Activated CD4-positive, alpha-beta T cell treated with anti-CD3 and anti-CD28 coated beads for 36 hours (primary cell): ENCODE measurements around the gene SLC16A1. TPM values are rescaled to one million over a fixed set of nuclear protein-coding genes. Genes with fewer than 3 reads are reported as not detected.

ENCODE experiments used
- ATAC-seq: fragments of 200-7000 bp; cut with Tn5 transposase; one replicate; pipeline ENCODE4 v1.10.0; 2021; ENCODE audit warnings: mild to moderate bottlenecking, moderate library complexity
- CTCF ChIA-PET: fragments of 350-600 bp; sonication (Branson Sonifier 250); formaldehyde crosslinking; loops from one replicate; lab custom pipeline; 2021; ENCODE audit warnings: antibody characterized with exemption; lab: Charles Lee
- POLR2A ChIA-PET: fragments of 350-600 bp; sonication (Branson Sonifier 250); formaldehyde crosslinking; loops from one replicate; lab custom pipeline; 2021; ENCODE audit warnings: antibody characterized with exemption, inconsistent platforms; lab: Charles Lee
- DNase-seq: peaks from one replicate; pipeline ENCODE4 v3.0.0-alpha.2; 2020
- H3K27ac Mint-ChIP-seq: one replicate; pipeline ENCODE4 v1.8.0; 2021; ENCODE audit warnings: mixed read lengths
- H3K27me3 Mint-ChIP-seq: one replicate; pipeline ENCODE4 v1.8.0; 2021; ENCODE audit warnings: mixed read lengths
- H3K36me3 Mint-ChIP-seq: one replicate; pipeline ENCODE4 v1.8.0; 2021; ENCODE audit warnings: low read depth, mixed read lengths
- H3K4me1 Mint-ChIP-seq: one replicate; pipeline ENCODE4 v1.8.0; 2021; ENCODE audit warnings: mixed read lengths
- H3K4me3 Mint-ChIP-seq: one replicate; pipeline ENCODE4 v1.8.0; 2021; ENCODE audit warnings: mild to moderate bottlenecking, moderate library complexity, mixed read lengths
- H3K9me3 Mint-ChIP-seq: one replicate; pipeline ENCODE4 v1.8.0; 2021; ENCODE audit warnings: low read depth, mixed read lengths
- intact Hi-C, 2 experiments: fragments of 100-400 bp; cut with DNase I in 1 of 2; cut with micrococcal nuclease in 1 of 2; formaldehyde crosslinking; loops; one replicate each; pipeline versions ENCODE4 v1.14.2 to v1.15.1; 2022 to 2024; cut with DNase I, micrococcal nuclease
- total RNA-seq, 2 experiments: library from RNA; stranded (reverse); gene quantifications; one replicate each; pipeline ENCODE4 v1.2.3, GENCODE V29; 2021

SLC16A1 gene
- total RNA-seq, 2 experiments from 2014 or later: 70.0 to 70.4 TPM

- DNase-seq (no peak), ATAC-seq (no peak)
- Mint-ChIP-seq H3K27ac (peak overlapping the region; percentile 17), H3K4me1 (peaks cover 35% of the 10 kb centered on the region), H3K27me3 (no peaks in the 10 kb centered on the region), H3K36me3 (peaks cover 4% of the 10 kb centered on the region), H3K4me3 (no peak overlapping the region), H3K9me3 (no peaks in the 10 kb centered on the region)
- CTCF ChIA-PET: interaction anchor here (0.7 to 1.2 kb wide), 2 partner anchors 25 to 129 kb away, joined by 3 read pairs; no protein-coding TSS in a partner anchor
- intact Hi-C loops: no loop called here
- POLR2A ChIA-PET: no interaction called here
Observed at GRCh38 chr1:112938210-112938609, 17.8 kb downstream of the SLC16A1 start.

- H3K27me3 Mint-ChIP-seq: no peaks in the 10 kb centered on the region
- no peaks in the 10 kb centered on the region for H3K36me3 Mint-ChIP-seq
- peaks cover 35% of the 10 kb centered on the region for H3K4me1 Mint-ChIP-seq
- ATAC-seq (no peak), DNase-seq (no peak)
- H3K27ac Mint-ChIP-seq: no peak overlapping the region
- intact Hi-C loops: no loop called here
- no peaks in the 10 kb centered on the region for H3K9me3 Mint-ChIP-seq
- ChIA-PET CTCF (interaction anchor here (0.6 to 2.1 kb wide), 4 partner anchors 17 to 1553 kb away, joined by 3 to 8 read pairs (median 4); partner anchors contain the start of gene LRIG2), POLR2A (no interaction called here)
- H3K4me3 Mint-ChIP-seq: no peak overlapping the region
Observed at GRCh38 chr1:112937495-112937894, 18.5 kb downstream of the SLC16A1 start.

GRCh38 chr1:112937070-112937469, 18.9 kb downstream of the SLC16A1 start:
- no peak overlapping the region for H3K4me3 Mint-ChIP-seq
- DNase-seq: no peak
- peaks cover under 1% of the 10 kb centered on the region for H3K36me3 Mint-ChIP-seq
- no peak overlapping the region for H3K27ac Mint-ChIP-seq
- H3K9me3 Mint-ChIP-seq: no peaks in the 10 kb centered on the region
- ChIA-PET POLR2A (no interaction called here), CTCF (interaction anchor here (0.8 to 2.1 kb wide), 4 partner anchors 17 to 436 kb away, joined by 3 to 8 read pairs (median 4); partner anchors contain the start of gene LRIG2)
- no peaks in the 10 kb centered on the region for H3K27me3 Mint-ChIP-seq
- ATAC-seq: no peak
- intact Hi-C loops: no loop called here
- H3K4me1 Mint-ChIP-seq: peaks cover 35% of the 10 kb centered on the region

- Mint-ChIP-seq H3K27me3 (no peaks in the 10 kb centered on the region), H3K9me3 (no peaks in the 10 kb centered on the region), H3K4me1 (peaks cover 35% of the 10 kb centered on the region), H3K27ac (peak overlapping the region; percentile 75), H3K36me3 (peaks cover 4% of the 10 kb centered on the region), H3K4me3 (peak overlapping the region; percentile 11)
- ATAC-seq: peak; percentile 77
- POLR2A ChIA-PET: interaction anchor here (0.7 to 1.2 kb wide), 4 partner anchors 21 to 468 kb away, joined by 3 to 9 read pairs (median 4); partner anchors contain the start of gene SLC16A1
- intact Hi-C loops: no loop called here
- no peak for DNase-seq
- CTCF ChIA-PET: interaction anchor here (0.6 to 2.1 kb wide), 3 partner anchors 137 to 321 kb away, joined by 4 to 8 read pairs (median 5); partner anchors contain the start of gene LRIG2
Observed at GRCh38 chr1:112935461-112936111, 20.4 kb downstream of the SLC16A1 start.

GRCh38 chr1:112934577-112934976, 21.4 kb downstream of the SLC16A1 start:
- ATAC-seq (no peak), DNase-seq (no peak)
- H3K27ac Mint-ChIP-seq: peak overlapping the region; percentile 66
- H3K4me1 Mint-ChIP-seq: peaks cover 35% of the 10 kb centered on the region
- intact Hi-C loops: no loop called here
- H3K9me3 Mint-ChIP-seq: no peaks in the 10 kb centered on the region
- ChIA-PET POLR2A (interaction anchor here (0.7 to 1.2 kb wide), 3 partner anchors 22 to 453 kb away, joined by 3 to 4 read pairs (median 3); partner anchors contain the start of gene SLC16A1), CTCF (interaction anchor here (0.6 kb wide), 1 partner anchor 424 kb away, joined by 5 read pairs; no protein-coding TSS in a partner anchor)
- H3K4me3 Mint-ChIP-seq: peak overlapping the region; percentile 26
- peaks cover 4% of the 10 kb centered on the region for H3K36me3 Mint-ChIP-seq
- H3K27me3 Mint-ChIP-seq: no peaks in the 10 kb centered on the region

GRCh38 chr1:112933820-112934571, 22.0 kb downstream of the SLC16A1 start:
- no peak for ATAC-seq
- ChIA-PET CTCF (interaction anchor here (0.6 kb wide), 1 partner anchor 424 kb away, joined by 5 read pairs; no protein-coding TSS in a partner anchor), POLR2A (no interaction called here)
- DNase-seq: no peak
- Mint-ChIP-seq H3K4me3 (peak overlapping the region; percentile 26), H3K27me3 (no peaks in the 10 kb centered on the region), H3K36me3 (peaks cover 4% of the 10 kb centered on the region), H3K4me1 (peaks cover 35% of the 10 kb centered on the region), H3K9me3 (no peaks in the 10 kb centered on the region), H3K27ac (peak overlapping the region; percentile 66)
- intact Hi-C loops: no loop called here

- Mint-ChIP-seq H3K4me3 (no peak overlapping the region), H3K27me3 (no peaks in the 10 kb centered on the region), H3K4me1 (peaks cover 9% of the 10 kb centered on the region), H3K9me3 (no peaks in the 10 kb centered on the region), H3K36me3 (peaks cover 19% of the 10 kb centered on the region), H3K27ac (no peak overlapping the region)
- DNase-seq: no peak
- ATAC-seq: no peak
- intact Hi-C loops: no loop called here
- ChIA-PET POLR2A (no interaction called here), CTCF (interaction anchor here (1.7 kb wide), 1 partner anchor 143 kb away, joined by 5 read pairs; the partner anchor contains the start of gene LRIG2)
Observed at GRCh38 chr1:112929979-112930378, 26.0 kb downstream of the SLC16A1 start.

GRCh38 chr1:112927462-112927990, 28.5 kb downstream of the SLC16A1 start:
- Mint-ChIP-seq H3K36me3 (peaks cover 37% of the 10 kb centered on the region), H3K4me1 (no peaks in the 10 kb centered on the region), H3K27me3 (no peaks in the 10 kb centered on the region), H3K27ac (no peak overlapping the region), H3K4me3 (no peak overlapping the region), H3K9me3 (no peaks in the 10 kb centered on the region)
- ChIA-PET POLR2A (no interaction called here), CTCF (no interaction called here)
- intact Hi-C loops: no loop called here
- ATAC-seq (no peak), DNase-seq (no peak)

- Mint-ChIP-seq H3K4me3 (no peak overlapping the region), H3K4me1 (no peaks in the 10 kb centered on the region), H3K9me3 (no peaks in the 10 kb centered on the region), H3K27ac (no peak overlapping the region), H3K36me3 (peaks cover 40% of the 10 kb centered on the region), H3K27me3 (no peaks in the 10 kb centered on the region)
- ChIA-PET POLR2A (no interaction called here), CTCF (interaction anchor here (1.3 kb wide), 1 partner anchor 11 kb away, joined by 5 read pairs; no protein-coding TSS in a partner anchor)
- no peak for DNase-seq
- ATAC-seq: no peak
- intact Hi-C loops: no loop called here
Observed at GRCh38 chr1:112926858-112927257, 29.1 kb downstream of the SLC16A1 start.

GRCh38 chr1:112925015-112925414, 31.0 kb downstream of the SLC16A1 start:
- Mint-ChIP-seq H3K9me3 (no peaks in the 10 kb centered on the region), H3K4me1 (no peaks in the 10 kb centered on the region), H3K4me3 (no peak overlapping the region), H3K36me3 (peaks cover 47% of the 10 kb centered on the region), H3K27ac (no peak overlapping the region), H3K27me3 (no peaks in the 10 kb centered on the region)
- DNase-seq: no peak
- POLR2A ChIA-PET: interaction anchor here (0.6 kb wide), 1 partner anchor 9 kb away, joined by 5 read pairs; no protein-coding TSS in a partner anchor
- no peak for ATAC-seq
- CTCF ChIA-PET: interaction anchor here (0.6 kb wide), 1 partner anchor 880 kb away, joined by 3 read pairs; no protein-coding TSS in a partner anchor
- intact Hi-C loops: no loop called here

GRCh38 chr1:112923959-112924349, 32.0 kb downstream of the SLC16A1 start:
- ATAC-seq: no peak
- H3K36me3 Mint-ChIP-seq: peaks cover 51% of the 10 kb centered on the region
- intact Hi-C loops: no loop called here
- POLR2A ChIA-PET: no interaction called here
- H3K27ac Mint-ChIP-seq: no peak overlapping the region
- CTCF ChIA-PET: no interaction called here
- no peaks in the 10 kb centered on the region for H3K9me3 Mint-ChIP-seq
- no peak for DNase-seq
- H3K4me1 Mint-ChIP-seq: no peaks in the 10 kb centered on the region
- no peak overlapping the region for H3K4me3 Mint-ChIP-seq
- H3K27me3 Mint-ChIP-seq: no peaks in the 10 kb centered on the region
